Measurements from ENCODE around the gene CACNA1B. TPM values are rescaled to one million over a fixed set of nuclear protein-coding genes. Genes with fewer than 3 reads are reported as not detected.

CACNA1B gene
- total and polyA plus RNA-seq, 2 donors from 2014 or later = 0.03 TPM; not detected in 1

- no peak for FAIRE-seq
- H3K36me3 ChIP-seq (ENCODE audit: control insufficient read depth in 2 of 3, insufficient read depth in 3 of 3, low read length in 3 of 3) = no peaks in the 10 kb centered on the region
- no peak for TF ChIP-seq CTCF (IDR thresholded peaks at IDR 0.05; ENCODE audit: borderline replicate concordance, extremely low read depth, insufficient read depth)
These were observed 216.4 kb downstream of the CACNA1B start for GRCh38 chr9:138094028-138094427.

GRCh38 chr9:138095813-138096518 lies 218.4 kb downstream of the CACNA1B start:
- no peaks in the 10 kb centered on the region for H3K4me1 ChIP-seq (ENCODE audit: control insufficient read depth in 2 of 3, insufficient read depth in 2 of 3, low read depth in 1 of 3, low read length in 3 of 3)
- DNase-seq (peak in 2 of 5 donors; percentile 4 to 32), FAIRE-seq (no peak)
- no peaks in the 10 kb centered on the region for H3K36me3 ChIP-seq (ENCODE audit: control insufficient read depth in 2 of 3, insufficient read depth in 3 of 3, low read length in 3 of 3)
- no peak overlapping the region for H3K9ac ChIP-seq (ENCODE audit: low read length in 3 of 3)
- no peaks in the 10 kb centered on the region for H3K27me3 ChIP-seq (ENCODE audit: control insufficient read depth, insufficient read depth, low read length)
- no peaks in the 10 kb centered on the region for H3K9me3 ChIP-seq (ENCODE audit: control insufficient read depth in 2 of 3, insufficient read depth in 1 of 3, low read length in 3 of 3)
- H3K27ac ChIP-seq (ENCODE audit: low read depth in 2 of 2, low read length in 2 of 2) = no peak overlapping the region
- TF ChIP-seq CTCF (IDR thresholded peaks at IDR 0.05; ENCODE audit: borderline replicate concordance, extremely low read depth, insufficient read depth) = no peak
- intact Hi-C loops (cut with DNase I) = no loop called here
- no peak overlapping the region for H3K4me3 ChIP-seq (ENCODE audit: low read length in 3 of 3)

More at GRCh38 chr9:138094028-138094427, 216.4 kb downstream of the CACNA1B start:
- H3K4me1 ChIP-seq (ENCODE audit: control insufficient read depth in 2 of 3, insufficient read depth in 2 of 3, low read depth in 1 of 3, low read length in 3 of 3) = no peaks in the 10 kb centered on the region
- no peaks in the 10 kb centered on the region for H3K27me3 ChIP-seq (ENCODE audit: control insufficient read depth, insufficient read depth, low read length)
- no peak overlapping the region for H3K4me3 ChIP-seq (ENCODE audit: low read length in 3 of 3)
- H3K27ac ChIP-seq (ENCODE audit: low read depth in 2 of 2, low read length in 2 of 2) = no peak overlapping the region
- H3K9me3 ChIP-seq (ENCODE audit: control insufficient read depth in 2 of 3, insufficient read depth in 1 of 3, low read length in 3 of 3) = no peaks in the 10 kb centered on the region
- intact Hi-C loops (cut with DNase I) = no loop called here
- no peak for DNase-seq
- no peak overlapping the region for H3K9ac ChIP-seq (ENCODE audit: low read length in 3 of 3)

GRCh38 chr9:138096519-138096845 lies 218.9 kb downstream of the CACNA1B start:
- H3K4me1 ChIP-seq (ENCODE audit: control insufficient read depth in 2 of 3, insufficient read depth in 2 of 3, low read depth in 1 of 3, low read length in 3 of 3) = no peaks in the 10 kb centered on the region
- intact Hi-C loops (cut with DNase I) = no loop called here
- no peak for TF ChIP-seq CTCF (IDR thresholded peaks at IDR 0.05; ENCODE audit: borderline replicate concordance, extremely low read depth, insufficient read depth)
- no peak overlapping the region for H3K27ac ChIP-seq (ENCODE audit: low read depth in 2 of 2, low read length in 2 of 2)
- FAIRE-seq (no peak), DNase-seq (peak in 1 of 5 donors; percentile 25)
- H3K27me3 ChIP-seq (ENCODE audit: control insufficient read depth, insufficient read depth, low read length) = no peaks in the 10 kb centered on the region
- H3K9ac ChIP-seq (ENCODE audit: low read length in 3 of 3) = no peak overlapping the region
- H3K4me3 ChIP-seq (ENCODE audit: low read length in 3 of 3) = no peak overlapping the region
- no peaks in the 10 kb centered on the region for H3K36me3 ChIP-seq (ENCODE audit: control insufficient read depth in 2 of 3, insufficient read depth in 3 of 3, low read length in 3 of 3)
- H3K9me3 ChIP-seq (ENCODE audit: control insufficient read depth in 2 of 3, insufficient read depth in 1 of 3, low read length in 3 of 3) = no peaks in the 10 kb centered on the region

Measured in kidney (tissue), 14 donors.